ENCODE measurements around the gene DEFB131B. TPM values are rescaled to one million over a fixed set of nuclear protein-coding genes. Genes with fewer than 3 reads are reported as not detected.
"Not testable (repeated sequence)": the region's sequence is repeated elsewhere in the genome, so short reads cannot be mapped to it uniquely, and the experiment has no call there.

Gene DEFB131B, protein sequence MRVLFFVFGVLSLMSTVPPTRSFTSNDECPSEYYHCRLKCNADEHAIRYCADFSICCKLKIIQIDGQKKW
- total RNA-seq = not detected

DNA sequence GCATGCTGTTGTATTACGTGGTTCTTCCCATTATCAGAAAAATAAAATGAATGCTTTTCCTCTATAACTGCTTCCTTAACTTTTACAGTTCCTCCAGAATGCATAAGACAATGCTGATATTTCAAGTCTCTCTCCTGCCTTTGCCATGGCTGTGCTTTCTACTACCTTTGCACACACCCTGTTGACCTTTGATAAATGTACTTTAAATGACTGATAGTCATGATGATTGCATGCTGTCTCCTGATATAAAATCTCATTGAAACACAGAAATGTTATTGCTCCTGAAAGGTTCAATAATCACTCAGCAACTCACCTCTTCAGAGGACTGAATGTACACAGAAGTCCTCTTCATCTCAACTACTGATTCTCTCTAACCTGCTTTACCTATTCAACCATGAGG, at the start of gene DEFB131B:
DEFB131B (plus strand) TSS at position 395 of the 400 bp plus-strand sequence; CDS start at position 395, 0 bp downstream.
- DNase-seq (ENCODE audit: low spot score) = not testable (repeated sequence)

DNA sequence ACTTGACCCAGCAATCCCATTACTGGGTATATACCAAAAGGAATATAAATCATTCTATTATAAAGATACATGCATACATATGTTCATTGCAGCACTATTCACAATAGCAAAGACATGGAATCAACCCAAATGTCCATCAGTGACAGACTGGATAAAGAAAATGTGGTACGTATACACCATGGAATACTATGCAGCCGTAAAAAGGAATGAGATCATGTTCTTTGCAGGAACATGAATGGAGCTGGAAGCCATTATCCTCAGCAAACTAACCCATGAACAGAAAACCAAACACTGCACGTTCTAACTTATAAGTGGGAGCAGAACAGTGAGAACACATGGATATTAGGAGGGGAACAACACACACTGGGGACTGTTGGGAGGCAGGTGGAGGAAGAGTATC, 49.0 kb upstream of the DEFB131B start:
- not testable (repeated sequence) for DNase-seq (ENCODE audit: low spot score)

DNA sequence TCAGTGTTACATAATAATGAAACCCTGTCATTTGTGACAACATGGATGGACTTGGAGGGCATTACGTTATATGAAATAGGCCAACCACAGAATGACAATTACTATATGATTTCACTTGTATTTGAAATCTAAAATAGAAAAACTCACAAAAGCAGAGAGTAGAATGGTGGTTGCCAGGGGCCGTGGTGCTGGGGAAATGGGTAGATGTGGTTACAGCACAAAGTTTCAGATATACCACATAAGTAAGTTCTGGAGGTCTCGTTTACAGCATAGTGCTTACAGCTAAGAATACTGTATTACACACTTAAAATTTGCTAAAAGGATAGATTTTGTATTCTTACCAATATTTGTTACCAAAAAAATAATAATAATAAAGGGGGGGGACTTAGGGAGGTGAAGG, 48.6 kb upstream of the DEFB131B start:
- not testable (repeated sequence) for DNase-seq (ENCODE audit: low spot score)

DNA sequence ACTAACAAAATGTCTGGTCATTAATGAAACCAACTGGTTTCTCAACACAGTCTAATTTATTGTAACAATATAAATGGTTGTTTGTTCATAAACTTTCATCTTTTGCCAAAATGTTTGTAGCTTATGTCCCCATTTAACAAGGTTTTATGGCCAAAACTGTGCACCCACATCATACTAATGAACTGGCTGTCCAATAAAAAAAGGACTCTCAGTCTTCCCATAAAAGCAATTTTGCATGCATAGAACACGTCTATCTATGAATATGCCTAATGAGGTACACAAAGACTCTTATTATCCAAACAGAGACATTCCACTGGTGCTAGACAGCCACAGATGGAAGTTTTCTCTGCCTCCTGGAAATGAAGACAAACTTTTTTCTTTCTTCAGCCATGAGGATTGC, 45.4 kb upstream of the DEFB131B start, which contains the start of gene DEFB108B:
DEFB108B (plus strand) TSS at position 390 of the 400 bp plus-strand sequence; CDS start at position 390, 0 bp downstream.
- DNase-seq (ENCODE audit: low spot score) = not testable (repeated sequence)

GRCh38 chr11:71842720-71843119, 35.5 kb upstream of the DEFB131B start:
- DNase-seq (ENCODE audit: low spot score) = not testable (repeated sequence)

DNA sequence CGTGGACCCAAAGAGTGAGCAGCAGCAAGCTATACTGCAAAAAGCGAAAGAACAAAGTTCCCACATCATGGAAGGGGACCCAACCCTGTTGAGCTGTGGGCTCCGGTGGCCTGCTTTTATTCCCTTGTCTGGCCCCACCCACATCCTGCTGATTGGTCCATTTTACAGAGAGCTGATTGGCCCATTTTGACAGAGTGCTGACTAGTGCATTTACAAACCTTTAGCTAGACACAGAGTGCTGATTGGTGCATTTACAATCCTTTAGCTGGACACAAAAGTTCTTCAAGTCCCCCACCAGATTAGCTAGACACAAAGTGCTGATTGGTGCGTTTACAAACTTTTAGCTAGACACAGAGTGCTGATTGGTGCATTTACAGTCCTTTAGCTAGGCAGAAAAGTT, 34.9 kb upstream of the DEFB131B start:
- DNase-seq (ENCODE audit: low spot score) = not testable (repeated sequence)

GRCh38 chr11:71843858-71844257, 34.4 kb upstream of the DEFB131B start:
- no peak for DNase-seq (ENCODE audit: low spot score)

DNA sequence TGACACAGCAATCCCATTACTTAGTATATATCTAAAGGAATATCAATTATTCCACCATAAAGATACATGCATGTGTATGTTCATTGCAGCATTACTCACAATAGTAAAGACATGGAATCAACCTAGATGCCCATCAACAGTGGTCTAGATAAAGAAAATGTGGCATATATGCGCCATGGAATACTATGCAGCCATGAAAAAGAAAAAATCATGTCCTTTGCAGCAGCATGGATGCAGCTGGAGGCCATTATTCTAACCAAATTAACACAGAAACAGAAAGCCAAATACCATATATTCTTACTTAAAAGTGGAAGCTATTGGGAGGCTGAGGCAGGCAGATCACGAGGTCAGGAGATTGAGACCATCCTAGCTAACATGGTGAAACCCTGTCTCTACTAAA, 24.4 kb upstream of the DEFB131B start:
- DNase-seq (ENCODE audit: low spot score) = not testable (repeated sequence)

- DNase-seq (ENCODE audit: low spot score) = not testable (repeated sequence)
Measured at GRCh38 chr11:71855880-71856279, 22.4 kb upstream of the DEFB131B start.

GRCh38 chr11:71860835-71861234, 17.4 kb upstream of the DEFB131B start:
- not testable (repeated sequence) for DNase-seq (ENCODE audit: low spot score)

GRCh38 chr11:71863978-71864627, 14.2 kb upstream of the DEFB131B start:
- not testable (repeated sequence) for DNase-seq (ENCODE audit: low spot score)

GRCh38 chr11:71867209-71867608, 11.0 kb upstream of the DEFB131B start:
- not testable (repeated sequence) for DNase-seq (ENCODE audit: low spot score)

- DNase-seq (ENCODE audit: low spot score) = not testable (repeated sequence)
Measured at GRCh38 chr11:71869931-71870330, 8.3 kb upstream of the DEFB131B start.

DNA sequence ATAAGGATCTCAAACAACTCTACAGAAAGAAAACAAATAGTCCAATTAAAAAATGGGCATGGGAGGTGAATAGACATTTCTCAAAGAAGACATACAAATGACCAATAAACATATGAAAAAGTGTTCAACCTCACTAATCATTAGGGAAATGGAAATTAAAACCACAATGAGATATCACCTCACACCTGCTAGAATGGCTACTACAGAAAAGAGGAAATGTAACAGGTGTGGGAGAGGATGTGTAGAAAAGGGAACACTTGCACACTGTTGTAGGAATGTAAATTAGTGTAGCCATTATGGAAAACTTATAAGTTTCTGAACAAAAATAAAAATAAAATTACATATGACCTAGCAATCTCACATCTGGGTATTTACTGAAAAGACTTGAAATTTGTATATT, 7.6 kb upstream of the DEFB131B start:
- not testable (repeated sequence) for DNase-seq (ENCODE audit: low spot score)

- DNase-seq (ENCODE audit: low spot score) = not testable (repeated sequence)
Measured at GRCh38 chr11:71876262-71876661, 2.0 kb upstream of the DEFB131B start.

- not testable (repeated sequence) for DNase-seq (ENCODE audit: low spot score)
Measured at GRCh38 chr11:71885806-71886205, 7.6 kb downstream of the DEFB131B start.

GRCh38 chr11:71888335-71889010, 10.2 kb downstream of the DEFB131B start:
- DNase-seq (ENCODE audit: low spot score) = not testable (repeated sequence)

- not testable (repeated sequence) for DNase-seq (ENCODE audit: low spot score)
Measured at GRCh38 chr11:71889181-71889872, 11.1 kb downstream of the DEFB131B start.

GRCh38 chr11:71895961-71896360, 17.7 kb downstream of the DEFB131B start:
- DNase-seq (ENCODE audit: low spot score) = no peak

DNA sequence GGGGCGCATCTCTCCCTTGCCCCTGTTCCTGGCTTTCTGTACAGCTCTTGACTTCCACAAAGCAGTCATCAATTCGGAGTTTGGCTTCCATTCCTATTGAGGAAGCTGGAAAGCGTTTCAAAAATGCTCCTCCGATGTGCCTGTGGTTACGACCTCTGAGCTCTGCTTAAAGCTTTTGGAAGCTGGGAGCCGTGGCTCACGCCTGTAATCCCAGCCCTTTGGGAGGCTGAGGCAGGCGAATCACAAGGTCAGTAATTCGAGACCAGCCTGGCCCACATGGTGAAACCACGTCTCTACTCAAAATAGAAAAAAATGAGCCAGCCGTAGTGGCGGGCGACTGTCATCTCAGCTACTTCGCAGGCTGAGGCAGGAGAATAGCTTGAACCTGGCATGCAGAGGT, 22.9 kb downstream of the DEFB131B start:
- not testable (repeated sequence) for DNase-seq (ENCODE audit: low spot score)

- DNase-seq (ENCODE audit: low spot score) = no peak
Measured at GRCh38 chr11:71908218-71908617, 30.0 kb downstream of the DEFB131B start.

DNA sequence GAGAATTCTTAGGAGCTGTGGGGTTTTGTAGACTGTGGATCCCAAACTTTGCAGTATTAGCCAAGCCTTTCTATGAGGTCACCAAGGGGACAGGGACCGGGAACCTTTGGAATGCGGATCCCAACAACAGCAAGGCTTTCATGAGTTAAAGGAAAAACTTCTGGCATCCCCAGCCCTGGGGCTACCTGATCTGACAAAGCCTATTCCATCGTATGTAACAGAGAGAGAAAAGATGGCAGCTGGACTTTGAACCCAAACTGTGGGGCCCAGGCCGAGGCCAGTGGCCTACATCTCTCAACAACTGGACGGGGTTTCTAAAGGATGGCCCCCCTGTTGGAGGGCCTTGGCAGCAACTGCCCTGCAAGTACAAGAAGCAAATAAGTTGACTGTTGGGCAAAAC, 32.5 kb downstream of the DEFB131B start:
- not testable (repeated sequence) for DNase-seq (ENCODE audit: low spot score)

Measured in ureter (tissue), 1 donor.